GM21717 (cell line): ENCODE data around the gene GNG12.

Source experiments
- ATAC-seq: cut with Tn5 transposase; IDR thresholded peaks from one replicate; pipeline ENCODE4 v1.9.1; 2021; ENCODE audit warnings: mild to moderate bottlenecking, moderate library complexity; ENCODE audit not compliant: unreplicated experiment

Gene GNG12

GRCh38 chr1:67713057-67713846, 120.0 kb downstream of the GNG12 start:
- no peak for ATAC-seq

GRCh38 chr1:67711855-67712212, 121.4 kb downstream of the GNG12 start:
- ATAC-seq = no peak

GRCh38 chr1:67711158-67711854, 122.0 kb downstream of the GNG12 start:
- no peak for ATAC-seq

GRCh38 chr1:67710417-67710816, 122.8 kb downstream of the GNG12 start:
- ATAC-seq = no peak

- ATAC-seq = no peak
Measured at GRCh38 chr1:67708606-67709005, 124.7 kb downstream of the GNG12 start.

- no peak for ATAC-seq
Measured at GRCh38 chr1:67705735-67706453, 127.4 kb downstream of the GNG12 start.

GRCh38 chr1:67704351-67704750, 128.9 kb downstream of the GNG12 start:
- no peak for ATAC-seq

- no peak for ATAC-seq
Measured at GRCh38 chr1:67701876-67702275, 131.4 kb downstream of the GNG12 start.

- no peak for ATAC-seq
Measured at GRCh38 chr1:67700692-67701410, 132.4 kb downstream of the GNG12 start.

- no peak for ATAC-seq
Measured at GRCh38 chr1:67700220-67700619, 133.0 kb downstream of the GNG12 start.

GRCh38 chr1:67696708-67697107, 136.6 kb downstream of the GNG12 start:
- no peak for ATAC-seq

GRCh38 chr1:67695963-67696362, 137.3 kb downstream of the GNG12 start:
- ATAC-seq = no peak

- ATAC-seq = no peak
Measured at GRCh38 chr1:67691712-67692111, 141.6 kb downstream of the GNG12 start.

GRCh38 chr1:67690411-67690810, 142.9 kb downstream of the GNG12 start:
- no peak for ATAC-seq

- no peak for ATAC-seq
Measured at GRCh38 chr1:67690018-67690363, 143.3 kb downstream of the GNG12 start.

- no peak for ATAC-seq
Measured at GRCh38 chr1:67689267-67690017, 143.8 kb downstream of the GNG12 start.

GRCh38 chr1:67688526-67689219, 144.6 kb downstream of the GNG12 start:
- no peak for ATAC-seq

GRCh38 chr1:67687649-67688048, 145.6 kb downstream of the GNG12 start:
- ATAC-seq = no peak

- ATAC-seq = no peak
Measured at GRCh38 chr1:67687198-67687545, 146.1 kb downstream of the GNG12 start.
